AG20443 (cell line): ENCODE measurements around the gene TSPAN8.
"Not testable (repeated sequence)": the region's sequence is repeated elsewhere in the genome, so short reads cannot be mapped to it uniquely, and the experiment has no call there.

Experiments
- DNase-seq: peaks from one replicate; pipeline ENCODE4 v3.0.0; 2012; ENCODE audit warnings: low spot score, mixed read lengths

The TSPAN8 gene

GRCh38 chr12:71157601-71158233 is at the start of gene TSPAN8:
TSS of gene TSPAN8 (minus strand) at chr12:71157999. CDS start at chr12:71157678, 321 bp downstream.
- no peak for DNase-seq

DNA sequence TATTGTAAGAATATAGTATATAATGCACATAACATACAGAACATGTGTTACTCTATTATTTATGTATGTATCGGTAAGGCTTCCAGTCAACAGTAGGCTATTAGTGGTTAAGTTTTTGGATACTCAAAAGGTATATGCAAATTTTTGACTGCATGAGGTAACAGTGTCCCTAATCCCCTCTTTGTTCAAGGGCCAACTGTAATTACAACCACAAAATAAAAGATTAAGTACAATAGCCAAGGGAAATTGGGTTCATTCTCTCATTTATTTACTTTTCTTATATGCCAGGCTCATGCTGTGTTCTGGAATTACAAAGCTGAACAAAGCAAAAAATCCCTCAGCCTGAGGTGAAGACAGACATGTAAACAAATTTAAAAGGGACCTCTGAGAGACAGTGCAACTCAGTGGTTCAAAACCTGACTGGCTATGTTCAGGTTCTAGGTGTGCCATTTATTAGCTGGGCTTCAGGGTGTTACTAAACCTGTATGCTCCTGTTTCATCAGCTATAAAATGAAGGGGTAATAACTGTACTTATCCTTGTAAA is 43.4 kb upstream of the TSPAN8 start:
- no peak for DNase-seq

GRCh38 chr12:71200706-71201105 is 42.9 kb upstream of the TSPAN8 start:
- DNase-seq = no peak

- DNase-seq = no peak
Observed at GRCh38 chr12:71197460-71197859, 39.7 kb upstream of the TSPAN8 start.

- DNase-seq = no peak
Observed at GRCh38 chr12:71195338-71195896, 37.6 kb upstream of the TSPAN8 start.

GRCh38 chr12:71194657-71195056 is 36.9 kb upstream of the TSPAN8 start:
- no peak for DNase-seq

DNA sequence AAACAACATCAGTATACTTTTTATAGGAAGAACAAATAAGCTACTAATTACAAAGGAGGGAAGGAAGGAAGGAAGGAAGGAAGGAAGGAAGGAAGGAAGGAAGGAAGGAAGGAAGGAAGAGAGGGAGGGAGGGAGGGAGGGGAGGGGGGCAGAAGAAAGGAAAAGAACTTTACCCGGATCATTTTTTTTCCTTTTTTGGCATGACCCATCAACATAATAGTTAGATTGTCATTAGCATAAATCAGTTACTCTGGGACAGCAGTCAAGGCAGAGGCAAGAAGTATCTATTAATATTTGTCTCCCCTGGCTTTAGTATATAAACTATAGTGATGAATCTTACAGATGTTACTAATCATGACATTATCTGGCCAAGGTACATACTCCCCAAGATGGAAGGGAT is 35.2 kb upstream of the TSPAN8 start:
- no peak for DNase-seq

- no peak for DNase-seq
Observed at GRCh38 chr12:71191509-71192196, 33.9 kb upstream of the TSPAN8 start.

DNA sequence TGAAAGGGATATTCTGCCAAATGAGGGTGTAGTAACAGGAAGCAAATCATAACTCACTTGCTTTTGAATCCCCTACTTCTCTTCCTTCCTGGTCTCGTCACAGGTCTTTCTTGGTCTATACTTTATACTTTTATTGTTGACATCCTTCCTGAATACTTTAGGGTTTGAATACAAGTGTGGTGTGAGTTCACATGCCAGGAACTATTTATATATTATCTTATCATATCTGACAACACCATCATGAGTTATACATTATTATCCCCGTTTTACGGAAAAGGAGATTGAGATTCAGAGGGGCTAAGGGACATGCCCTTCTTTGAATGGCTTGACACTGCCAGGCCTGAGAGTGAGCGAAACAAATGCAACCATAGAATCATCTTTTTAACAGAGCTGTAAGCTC is 33.0 kb upstream of the TSPAN8 start:
- DNase-seq = no peak

GRCh38 chr12:71187379-71187778 is 29.6 kb upstream of the TSPAN8 start:
- no peak for DNase-seq

DNA sequence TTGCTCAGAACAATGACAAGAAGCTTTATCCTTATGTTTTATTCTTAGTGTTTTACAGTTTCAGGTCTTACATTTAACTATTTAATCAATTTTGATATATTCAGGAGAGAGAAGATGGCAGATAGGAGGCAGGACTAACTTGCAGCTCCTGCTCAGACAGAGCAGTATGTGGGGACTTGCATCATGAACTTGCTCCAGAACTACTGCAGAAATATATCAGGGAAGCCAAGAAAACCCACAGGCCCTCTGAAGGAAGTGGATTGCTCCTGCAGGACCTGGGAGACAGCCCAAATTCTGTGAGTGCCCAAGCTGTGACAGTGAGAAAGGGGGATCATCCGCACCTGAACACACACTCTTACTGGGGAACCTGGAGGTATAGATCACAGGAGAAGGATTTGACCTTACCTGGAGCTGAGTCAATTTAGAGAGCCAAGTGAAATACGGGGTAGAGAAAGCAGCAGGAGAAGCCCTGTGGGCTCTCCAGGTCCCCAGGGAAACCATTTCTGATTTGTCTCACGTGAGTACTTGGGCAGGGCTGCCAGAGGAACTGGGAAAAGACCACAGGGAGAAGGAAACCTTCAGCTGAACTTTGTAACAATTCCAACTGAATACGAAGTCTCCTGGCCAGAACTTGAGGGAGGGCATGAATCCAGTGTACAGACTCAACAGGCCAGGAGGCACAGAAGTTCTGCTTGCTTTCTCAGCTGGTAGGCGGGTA is 28.9 kb upstream of the TSPAN8 start:
- DNase-seq = no peak

GRCh38 chr12:71183846-71184245 is 26.0 kb upstream of the TSPAN8 start:
- no peak for DNase-seq

GRCh38 chr12:71183018-71183417 is 25.2 kb upstream of the TSPAN8 start:
- DNase-seq = no peak

GRCh38 chr12:71178162-71178561 is 20.4 kb upstream of the TSPAN8 start:
- DNase-seq = no peak

- DNase-seq = no peak
Observed at GRCh38 chr12:71174825-71175224, 17.0 kb upstream of the TSPAN8 start.

GRCh38 chr12:71174146-71174545 is 16.3 kb upstream of the TSPAN8 start:
- DNase-seq = no peak

DNA sequence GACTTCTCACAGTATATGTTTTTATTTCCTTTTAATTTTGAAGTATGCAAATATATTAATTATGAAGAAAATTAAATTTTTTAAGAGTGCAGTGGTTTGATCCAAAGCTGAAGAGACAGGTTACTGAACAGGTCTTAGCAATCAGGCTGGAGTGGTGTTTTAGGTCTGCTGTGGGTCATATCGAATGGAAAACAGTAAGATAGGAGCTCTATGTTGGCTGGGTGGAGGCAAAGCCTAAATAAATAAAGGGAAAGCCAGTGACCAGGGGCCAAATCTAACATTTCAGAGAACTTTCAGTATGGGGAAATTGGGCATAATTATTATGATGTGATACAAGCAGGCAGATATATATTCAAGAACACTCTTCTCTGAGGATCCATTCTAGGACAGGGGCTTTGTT is 12.7 kb upstream of the TSPAN8 start:
- no peak for DNase-seq

DNA sequence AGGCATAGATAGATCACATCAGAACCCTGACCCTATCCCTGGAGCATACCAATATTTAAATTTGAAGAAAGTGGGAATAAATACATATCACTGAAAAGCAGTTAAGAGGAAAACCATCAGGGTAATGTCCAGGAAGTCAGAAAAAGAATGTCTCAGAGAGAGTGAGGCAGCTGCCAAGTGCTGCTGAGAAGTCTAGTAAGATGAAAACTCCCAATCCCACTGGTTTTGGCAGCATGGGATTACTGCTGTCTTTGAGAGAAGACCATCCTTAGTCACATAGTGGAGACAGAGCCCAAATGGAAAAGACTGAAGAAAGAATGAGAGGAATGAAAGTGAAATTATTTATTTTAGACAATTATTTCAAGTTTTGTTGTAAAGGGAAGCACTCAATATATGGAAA is 11.5 kb upstream of the TSPAN8 start:
- DNase-seq = no peak

DNA sequence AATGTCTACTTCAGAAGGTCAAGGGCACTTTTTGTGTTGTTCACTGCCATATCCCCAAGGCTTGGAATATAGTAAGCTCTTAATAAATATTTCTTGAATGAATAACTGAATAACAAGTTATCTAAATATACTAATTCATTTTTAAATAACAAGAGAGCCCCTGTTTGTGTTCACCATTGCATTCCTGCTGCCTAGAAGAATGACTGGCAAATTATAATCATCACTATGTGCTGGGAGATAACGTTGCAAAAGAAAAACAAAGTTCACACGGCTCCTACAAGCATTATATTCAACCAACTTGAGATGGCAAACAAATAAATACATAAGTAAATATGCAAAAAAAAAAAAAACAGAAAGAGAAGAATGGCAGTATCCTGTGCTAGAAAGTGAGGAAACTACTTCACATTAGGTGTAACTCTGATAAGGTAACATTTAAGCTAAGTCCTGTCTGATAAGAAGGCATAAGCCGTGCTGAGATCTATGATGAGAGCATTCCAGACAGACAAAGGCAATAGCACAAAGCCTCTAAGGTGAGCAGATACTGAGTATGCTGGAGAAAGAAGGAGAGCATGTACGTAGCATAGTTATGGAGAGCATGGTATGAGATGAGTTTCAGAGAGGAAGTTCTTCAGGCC is 9.2 kb upstream of the TSPAN8 start:
- DNase-seq = no peak

- DNase-seq = no peak
Observed at GRCh38 chr12:71166280-71166679, 8.5 kb upstream of the TSPAN8 start.

- not testable (repeated sequence) for DNase-seq
Observed at GRCh38 chr12:71165780-71166179, 8.0 kb upstream of the TSPAN8 start.

GRCh38 chr12:71164568-71165197 is 6.9 kb upstream of the TSPAN8 start:
- DNase-seq = no peak
